GM18502 (cell line): ENCODE data around the gene DNAL4.

Experiments
- ATAC-seq: cut with Tn5 transposase; IDR thresholded peaks from one replicate; pipeline ENCODE4 v1.9.1; 2021; ENCODE audit warnings: mild to moderate bottlenecking; ENCODE audit not compliant: unreplicated experiment, poor library complexity

DNAL4 gene

DNA sequence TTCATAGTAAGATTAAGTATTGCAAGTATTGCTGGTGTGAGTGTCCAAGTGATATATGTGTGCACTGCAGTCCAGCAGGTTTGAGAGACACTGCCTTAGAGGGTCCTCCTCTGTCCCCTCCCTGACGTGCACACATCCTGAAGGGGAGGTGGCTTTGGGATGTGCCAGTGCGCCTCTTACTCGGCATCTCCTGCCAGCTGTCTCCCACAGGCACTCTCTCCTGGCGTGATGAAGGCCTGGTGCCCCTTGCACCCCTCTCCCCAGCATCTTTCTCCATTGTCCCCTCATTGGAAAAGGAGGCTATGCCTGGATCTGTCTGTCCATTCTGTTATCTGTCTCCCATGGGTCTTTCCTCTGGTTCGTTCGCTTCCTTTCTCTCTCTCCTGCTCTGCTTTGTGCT lies 64.0 kb downstream of the DNAL4 start:
- ATAC-seq = no peak

DNA sequence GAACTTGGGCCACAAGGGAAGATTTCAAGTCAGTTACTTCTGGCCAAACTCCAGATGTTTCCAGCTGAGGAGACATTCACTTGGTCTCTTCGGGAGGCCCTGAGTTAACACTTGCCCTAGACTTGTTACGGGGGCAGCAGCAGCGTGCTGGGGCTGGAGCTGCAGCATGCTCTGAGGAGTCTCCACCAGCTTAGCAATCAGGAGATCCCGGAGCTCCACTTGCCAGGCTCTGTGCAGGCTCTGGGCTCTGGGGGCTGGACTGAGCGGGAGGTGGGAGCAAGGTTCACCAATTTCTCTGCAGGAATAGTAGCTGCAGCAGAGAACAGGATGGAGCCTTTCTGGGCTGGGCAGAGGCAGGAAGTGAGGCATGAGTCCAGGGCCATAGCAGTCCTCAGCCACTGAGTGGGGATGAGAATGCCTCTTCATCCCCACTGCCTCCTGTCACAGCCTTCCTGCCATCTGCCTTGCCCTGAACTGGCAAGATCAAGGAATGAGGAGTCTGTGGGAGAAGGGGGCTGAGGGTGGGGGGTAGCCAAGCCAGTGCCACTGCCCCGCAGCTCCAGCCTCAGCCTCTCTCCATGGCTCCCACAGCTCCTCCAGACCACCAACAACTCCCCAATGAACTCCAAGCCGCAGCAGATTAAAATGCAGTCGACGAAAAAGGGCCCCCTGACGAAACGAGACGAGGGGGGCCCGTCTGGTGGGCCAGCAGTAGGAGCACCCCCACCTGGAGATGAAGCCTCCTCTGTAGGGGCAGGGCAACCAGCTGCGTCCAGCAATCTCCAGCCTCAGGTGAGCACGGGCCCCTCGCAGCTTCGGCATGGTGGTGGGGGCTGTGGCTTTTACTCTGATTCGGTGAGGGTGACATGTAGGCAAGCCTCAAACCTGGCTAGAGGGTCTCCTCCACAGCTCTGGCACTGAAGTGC lies 64.8 kb downstream of the DNAL4 start:
- no peak for ATAC-seq
